CD14-positive monocyte (primary cell): ENCODE data around the gene NTRK2. TPM values are rescaled to one million over a fixed set of nuclear protein-coding genes. Genes with fewer than 3 reads are reported as not detected.

ENCODE experiments used
- DNase-seq, 3 donors: peaks; one replicate each; pipeline ENCODE4 v3.0.0-alpha.2; 2011 to 2022
- H2AFZ ChIP-seq: 2 replicates; pipeline ENCODE4 v1.6.0; 2012; ENCODE audit warnings: mild to moderate bottlenecking, low read depth, low read length, inconsistent platforms; ENCODE audit not compliant: insufficient read depth, poor library complexity, severe bottlenecking
- H3K27ac ChIP-seq, 2 donors: 1 replicate in 1 of 2; 2 replicates in 1 of 2; pipeline ENCODE4 v1.5.1; 2012 to 2013; ENCODE audit warnings: low read length in 2 of 2, control low read depth in 1 of 2, inconsistent platforms in 1 of 2, low read depth in 1 of 2, mild to moderate bottlenecking in 1 of 2
- H3K27me3 ChIP-seq, 2 donors: one replicate each; pipeline versions ENCODE4 v1.6.0 to v1.6.1; 2011 to 2013; ENCODE audit warnings: low read length in 2 of 2; ENCODE audit not compliant: control insufficient read depth in 2 of 2, insufficient read depth in 2 of 2
- H3K36me3 ChIP-seq, 2 donors: replicated peaks in 1 of 2; 1 replicate in 1 of 2; 2 replicates in 1 of 2; pipeline versions ENCODE4 v1.5.1 to v1.6.1; 2012 to 2013; ENCODE audit warnings: low read length in 2 of 2, control low read depth in 1 of 2, inconsistent platforms in 1 of 2, mild to moderate bottlenecking in 1 of 2; ENCODE audit not compliant: insufficient read depth in 2 of 2, control insufficient read depth in 1 of 2
- H3K4me1 ChIP-seq, 2 donors: 1 replicate in 1 of 2; 2 replicates in 1 of 2; pipeline versions ENCODE4 v1.5.1 to v1.6.1; 2012 to 2013; ENCODE audit warnings: low read length in 2 of 2, control low read depth in 1 of 2, inconsistent platforms in 1 of 2, mild to moderate bottlenecking in 1 of 2, moderate library complexity in 1 of 2; ENCODE audit not compliant: insufficient read depth in 2 of 2, control insufficient read depth in 1 of 2
- H3K4me2 ChIP-seq: replicated peaks from 2 replicates; pipeline ENCODE3; 2012; ENCODE audit warnings: low read length, moderate library complexity, mild to moderate bottlenecking; ENCODE audit not compliant: poor library complexity, severe bottlenecking; ENCODE audit errors: extremely low read depth
- H3K4me3 ChIP-seq, 3 experiments: fragments of 200-600 bp in 1 of 3; sonication (generic) in 1 of 3; replicated peaks in 1 of 3; 1 replicate in 2 of 3; 2 replicates in 1 of 3; pipeline ENCODE4 v1.5.1; 2011 to 2013; ENCODE audit warnings: low read length in 3 of 3, mild to moderate bottlenecking in 3 of 3, control low read depth in 2 of 3, low read depth in 2 of 3, inconsistent platforms in 1 of 3, moderate library complexity in 1 of 3
- H3K79me2 ChIP-seq: 2 replicates; pipeline ENCODE4 v1.6.0; 2012; ENCODE audit warnings: mild to moderate bottlenecking, control low read depth, inconsistent platforms, low read length, moderate library complexity; ENCODE audit not compliant: insufficient read depth
- H3K9ac ChIP-seq: 2 replicates; pipeline ENCODE4 v1.6.0; 2017; ENCODE audit warnings: low read length, mild to moderate bottlenecking; ENCODE audit not compliant: insufficient read depth, poor library complexity, severe bottlenecking
- H3K9me3 ChIP-seq, 2 donors: replicated peaks in 1 of 2; 1 replicate in 1 of 2; 2 replicates in 1 of 2; pipeline versions ENCODE4 v1.5.1 to v1.6.1; 2012 to 2013; ENCODE audit warnings: low read length in 2 of 2, control low read depth in 1 of 2; ENCODE audit not compliant: control insufficient read depth in 1 of 2, insufficient read depth in 1 of 2
- H4K20me1 ChIP-seq: 2 replicates; pipeline ENCODE4 v1.6.0; 2012; ENCODE audit warnings: mild to moderate bottlenecking, low read length, control low read depth, moderate library complexity; ENCODE audit not compliant: insufficient read depth
- H3K27ac Mint-ChIP-seq, 7 donors: one replicate each; pipeline ENCODE4 v1.8.0; 2020; ENCODE audit warnings: mild to moderate bottlenecking in 7 of 7, mixed read lengths in 7 of 7, moderate library complexity in 6 of 7, inconsistent platforms in 2 of 7
- H3K27me3 Mint-ChIP-seq, 3 donors: one replicate each; pipeline ENCODE4 v1.8.0; 2021 to 2022; ENCODE audit warnings: low read depth in 3 of 3, mild to moderate bottlenecking in 3 of 3, mixed read lengths in 3 of 3, moderate library complexity in 3 of 3, inconsistent platforms in 1 of 3
- H3K36me3 Mint-ChIP-seq, 2 donors: one replicate each; pipeline ENCODE4 v1.8.0; 2020; ENCODE audit warnings: mixed read lengths in 2 of 2, inconsistent platforms in 1 of 2, mild to moderate bottlenecking in 1 of 2
- H3K4me1 Mint-ChIP-seq: one replicate; pipeline ENCODE4 v1.8.0; 2020; ENCODE audit warnings: mild to moderate bottlenecking, mixed read lengths
- H3K4me3 Mint-ChIP-seq, 2 donors: one replicate each; pipeline ENCODE4 v1.8.0; 2020; ENCODE audit warnings: mild to moderate bottlenecking in 2 of 2, mixed read lengths in 2 of 2, moderate library complexity in 1 of 2
- H3K9me3 Mint-ChIP-seq, 7 donors: one replicate each; pipeline ENCODE4 v1.8.0; 2020 to 2022; ENCODE audit warnings: mixed read lengths in 7 of 7, mild to moderate bottlenecking in 6 of 7, moderate library complexity in 6 of 7, inconsistent platforms in 2 of 7
- WGBS: methylation state at CpG from one replicate; pipeline ENCODE4 v1.1.5; 2013; ENCODE audit warnings: missing lambda C conversion rate; ENCODE audit not compliant: insufficient coverage; 5-methylcytosine and 5-hydroxymethylcytosine counted together
- intact Hi-C, 2 donors: fragments of 100-400 bp; cut with micrococcal nuclease; formaldehyde crosslinking; loops; one replicate each; pipeline versions ENCODE4 v1.15.0 to v1.15.1; 2023
- polyA plus RNA-seq, 3 donors: library from polyadenylated mRNA; depleted of rRNA in 1 of 3; unstranded in 2 of 3; stranded (reverse) in 1 of 3; fragments of 300-500 nt in 2 of 3; fragments of >200 nt in 1 of 3; fragmentation: Illumina TruSeq in 2 of 3; gene quantifications; 1 replicate in 2 of 3; 2 replicates in 1 of 3; pipeline ENCODE4 v1.2.3, GENCODE V29; 2012 to 2021
- TF ChIP-seq, protein P1 (sequence below): fragments of 200-600 bp; IDR thresholded peaks from one replicate; pipeline ENCODE4 v1.8.0; 2022; ENCODE audit warnings: antibody characterized with exemption, mild to moderate bottlenecking

NTRK2 gene
- polyA plus RNA-seq, 3 donors, result not detected

DNA sequence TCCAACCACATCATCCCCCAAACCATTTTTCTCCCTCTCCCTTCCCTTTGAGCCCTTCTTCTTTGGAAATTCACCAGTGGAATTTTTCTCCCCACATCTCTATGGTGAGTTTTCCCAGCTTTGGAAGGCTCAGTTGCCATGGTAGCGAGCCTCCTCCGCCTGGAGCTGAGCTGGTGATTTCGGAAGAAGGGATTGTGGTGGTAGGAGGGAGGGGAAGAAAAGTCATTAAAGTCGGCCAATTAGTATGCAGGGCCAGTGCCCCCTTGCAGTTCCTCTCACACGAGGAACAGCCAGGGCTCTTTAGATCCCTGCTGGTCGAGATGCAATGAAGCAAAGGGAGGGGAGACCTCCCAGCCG lies 322.0 kb downstream of the NTRK2 start:
- no peak for DNase-seq
- H3K4me3 ChIP-seq, result no peak overlapping the region
- H4K20me1 ChIP-seq, result no peaks in the 10 kb centered on the region
- no peaks in the 10 kb centered on the region for H3K9me3 ChIP-seq
- Mint-ChIP-seq H3K9me3 (no peaks in the 10 kb centered on the region), H3K4me1 (no peaks in the 10 kb centered on the region), H3K36me3 (no peaks in the 10 kb centered on the region), H3K4me3 (no peak overlapping the region), H3K27ac (no peak overlapping the region), H3K27me3 (peaks cover 2 to 6% (median 3%) of the 10 kb centered on the region in 3 donors)
- H2AFZ ChIP-seq, result no peak overlapping the region
- TF ChIP-seq, protein P1, sequence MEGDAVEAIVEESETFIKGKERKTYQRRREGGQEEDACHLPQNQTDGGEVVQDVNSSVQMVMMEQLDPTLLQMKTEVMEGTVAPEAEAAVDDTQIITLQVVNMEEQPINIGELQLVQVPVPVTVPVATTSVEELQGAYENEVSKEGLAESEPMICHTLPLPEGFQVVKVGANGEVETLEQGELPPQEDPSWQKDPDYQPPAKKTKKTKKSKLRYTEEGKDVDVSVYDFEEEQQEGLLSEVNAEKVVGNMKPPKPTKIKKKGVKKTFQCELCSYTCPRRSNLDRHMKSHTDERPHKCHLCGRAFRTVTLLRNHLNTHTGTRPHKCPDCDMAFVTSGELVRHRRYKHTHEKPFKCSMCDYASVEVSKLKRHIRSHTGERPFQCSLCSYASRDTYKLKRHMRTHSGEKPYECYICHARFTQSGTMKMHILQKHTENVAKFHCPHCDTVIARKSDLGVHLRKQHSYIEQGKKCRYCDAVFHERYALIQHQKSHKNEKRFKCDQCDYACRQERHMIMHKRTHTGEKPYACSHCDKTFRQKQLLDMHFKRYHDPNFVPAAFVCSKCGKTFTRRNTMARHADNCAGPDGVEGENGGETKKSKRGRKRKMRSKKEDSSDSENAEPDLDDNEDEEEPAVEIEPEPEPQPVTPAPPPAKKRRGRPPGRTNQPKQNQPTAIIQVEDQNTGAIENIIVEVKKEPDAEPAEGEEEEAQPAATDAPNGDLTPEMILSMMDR, result no peak
- intact Hi-C loops, result no loop called here
- H3K36me3 ChIP-seq, result no peaks in the 10 kb centered on the region
- H3K4me1 ChIP-seq, result no peaks in the 10 kb centered on the region
- no peak overlapping the region for H3K9ac ChIP-seq
- 78% methylated on average over 5 of the region's 7 CpGs for WGBS
- H3K27me3 ChIP-seq, result no peaks in the 10 kb centered on the region
- H3K79me2 ChIP-seq, result no peaks in the 10 kb centered on the region
- no peak overlapping the region for H3K4me2 ChIP-seq
- H3K27ac ChIP-seq, result no peak overlapping the region

DNA sequence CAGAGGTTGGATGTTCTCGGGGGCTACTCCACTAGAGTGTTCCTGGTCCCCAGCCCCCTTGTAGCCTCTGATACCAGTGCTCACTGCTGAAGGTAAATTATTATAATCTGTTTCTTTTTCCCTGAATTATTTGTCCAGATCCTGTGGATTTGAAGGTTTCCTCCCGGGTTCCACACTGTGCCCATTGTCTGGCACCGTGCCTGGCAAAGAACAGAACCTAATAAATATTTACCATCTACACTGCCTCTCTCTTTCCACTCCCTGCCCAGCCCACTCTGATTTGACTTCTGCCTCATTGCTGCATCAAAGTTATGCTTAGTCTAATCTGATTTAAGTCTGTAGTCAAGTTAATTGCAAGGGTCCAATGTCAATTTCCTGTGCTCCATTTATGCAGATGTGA lies 322.9 kb downstream of the NTRK2 start:
- Histone ChIP-seq H3K9ac (no peak overlapping the region), H2AFZ (no peak overlapping the region), H3K27ac (no peak overlapping the region), H3K79me2 (no peaks in the 10 kb centered on the region), H3K4me2 (no peak overlapping the region), H3K36me3 (no peaks in the 10 kb centered on the region), H3K9me3 (no peaks in the 10 kb centered on the region), H3K27me3 (no peaks in the 10 kb centered on the region), H3K4me1 (no peaks in the 10 kb centered on the region), H3K4me3 (no peak overlapping the region), H4K20me1 (no peaks in the 10 kb centered on the region)
- Mint-ChIP-seq H3K4me3 (no peak overlapping the region), H3K36me3 (no peaks in the 10 kb centered on the region), H3K27me3 (peaks cover 2 to 7% (median 3%) of the 10 kb centered on the region in 3 donors), H3K9me3 (no peaks in the 10 kb centered on the region), H3K4me1 (no peaks in the 10 kb centered on the region), H3K27ac (no peak overlapping the region)
- WGBS, result 90% methylated on average over 2 of the region's 3 CpGs
- intact Hi-C loops, result no loop called here
- DNase-seq, result no peak
- TF ChIP-seq, protein P1, result no peak
